Thymus (tissue), 2 donors: ENCODE measurements around the gene C10orf62. TPM values are rescaled to one million over a fixed set of nuclear protein-coding genes. Genes with fewer than 3 reads are reported as not detected.

Source experiments
- polyA plus RNA-seq: library from polyadenylated mRNA; stranded (reverse); fragments of 200-250 nt; gene quantifications from one replicate; pipeline ENCODE4 v1.2.3, GENCODE V29; 2013
- total RNA-seq: library from RNA; stranded (reverse); fragments of 120-200 nt; gene quantifications from one replicate; pipeline ENCODE4 v1.2.4, GENCODE V29; 2013
- donor health status: healthy.

C10orf62 gene
- total and polyA plus RNA-seq, 2 donors = not detected

Other genes with a start within 250 kb of the C10orf62 start
- gene RRP12, start 188.4 kb upstream of the C10orf62 start, total RNA-seq = 8.5 TPM
- gene RRP12, start 188.4 kb upstream of the C10orf62 start, polyA plus RNA-seq = 18.9 TPM
- gene PGAM1, start 163.5 kb upstream of the C10orf62 start, total RNA-seq = 272 TPM
- 104 TPM for gene PGAM1, start 163.5 kb upstream of the C10orf62 start, polyA plus RNA-seq
- 60.1 TPM for gene EXOSC1, start 143.7 kb upstream of the C10orf62 start, total RNA-seq
- gene EXOSC1, start 143.7 kb upstream of the C10orf62 start, polyA plus RNA-seq = 53.0 TPM
- gene ZDHHC16, start 143.5 kb upstream of the C10orf62 start, total RNA-seq = 20.8 TPM
- gene ZDHHC16, start 143.5 kb upstream of the C10orf62 start, polyA plus RNA-seq = 24.4 TPM
- 58.4 TPM for gene MMS19, start 91.3 kb upstream of the C10orf62 start, total RNA-seq
- gene MMS19, start 91.3 kb upstream of the C10orf62 start, polyA plus RNA-seq = 107 TPM
- gene UBTD1, start 90.8 kb upstream of the C10orf62 start, total RNA-seq = 2.5 TPM
- 7.8 TPM for gene UBTD1, start 90.8 kb upstream of the C10orf62 start, polyA plus RNA-seq
- 0.05 TPM for gene ANKRD2, start 16.9 kb upstream of the C10orf62 start, total RNA-seq
- gene ANKRD2, start 16.9 kb upstream of the C10orf62 start, polyA plus RNA-seq = 0.68 TPM
- gene HOGA1, start 5.3 kb upstream of the C10orf62 start, total RNA-seq = 0.19 TPM
- gene HOGA1, start 5.3 kb upstream of the C10orf62 start, polyA plus RNA-seq = 0.18 TPM
- gene MORN4, start 43.8 kb downstream of the C10orf62 start, total RNA-seq = 2.0 TPM
- gene MORN4, start 43.8 kb downstream of the C10orf62 start, polyA plus RNA-seq = 4.7 TPM
- 8.9 TPM for gene PI4K2A, start 51.0 kb downstream of the C10orf62 start, total RNA-seq
- 13.5 TPM for gene PI4K2A, start 51.0 kb downstream of the C10orf62 start, polyA plus RNA-seq
- gene AVPI1, start 97.5 kb downstream of the C10orf62 start, total RNA-seq = 1.4 TPM
- gene AVPI1, start 97.5 kb downstream of the C10orf62 start, polyA plus RNA-seq = 11.5 TPM
- 3.7 TPM for gene MARVELD1, start 124.0 kb downstream of the C10orf62 start, total RNA-seq
- 14.2 TPM for gene MARVELD1, start 124.0 kb downstream of the C10orf62 start, polyA plus RNA-seq
- 13.8 TPM for gene ZFYVE27, start 147.4 kb downstream of the C10orf62 start, total RNA-seq
- 23.7 TPM for gene ZFYVE27, start 147.4 kb downstream of the C10orf62 start, polyA plus RNA-seq
- 2.4 TPM for gene SFRP5, start 182.3 kb downstream of the C10orf62 start, total RNA-seq
- gene SFRP5, start 182.3 kb downstream of the C10orf62 start, polyA plus RNA-seq = 0.41 TPM